CD4-positive, CD25-positive, alpha-beta regulatory T cell (primary cell): ENCODE measurements around the gene PRKACB. TPM values are rescaled to one million over a fixed set of nuclear protein-coding genes. Genes with fewer than 3 reads are reported as not detected.

Source experiments
- ATAC-seq, 2 donors: fragments of 150-1000 bp; cut with Tn5 transposase; one replicate each; pipeline ENCODE4 v1.10.0; 2021; ENCODE audit warnings: low read depth in 2 of 2, moderate number of reproducible peaks in 2 of 2, moderate library complexity in 1 of 2
- DNase-seq, 3 donors: peaks; one replicate each; pipeline versions ENCODE4 v3.0.0 to v3.0.0-alpha.2; 2012 to 2022; ENCODE audit warnings: mixed read lengths in 1 of 3
- H3K27ac ChIP-seq: one replicate; pipeline ENCODE4 v1.7.0; 2013; ENCODE audit warnings: mild to moderate bottlenecking, low read length; ENCODE audit not compliant: insufficient read depth, poor library complexity, severe bottlenecking
- H3K27me3 ChIP-seq: one replicate; pipeline ENCODE4 v1.7.0; 2013; ENCODE audit warnings: low read length; ENCODE audit not compliant: control insufficient read depth, insufficient read depth
- H3K36me3 ChIP-seq: one replicate; pipeline ENCODE4 v1.7.0; 2013; ENCODE audit warnings: mild to moderate bottlenecking, low read length, moderate library complexity; ENCODE audit not compliant: control insufficient read depth, insufficient read depth
- H3K4me1 ChIP-seq: 2 replicates; pipeline ENCODE4 v1.7.0; 2013; ENCODE audit warnings: mild to moderate bottlenecking, low read length; ENCODE audit not compliant: insufficient read depth, control insufficient read depth, poor library complexity, severe bottlenecking
- H3K4me3 ChIP-seq: one replicate; pipeline ENCODE4 v1.7.0; 2013; ENCODE audit warnings: low read depth, mild to moderate bottlenecking, low read length, moderate library complexity
- H3K9me3 ChIP-seq, 2 experiments: 1 replicate in 1 of 2; 2 replicates in 1 of 2; pipeline ENCODE4 v1.7.0; 2013; ENCODE audit warnings: low read length in 2 of 2, mild to moderate bottlenecking in 1 of 2, moderate library complexity in 1 of 2; ENCODE audit not compliant: control insufficient read depth in 2 of 2
- H3K27ac Mint-ChIP-seq, 3 donors: one replicate each; pipeline ENCODE4 v1.8.0; 2020 to 2022; ENCODE audit warnings: mild to moderate bottlenecking in 3 of 3, mixed read lengths in 3 of 3, moderate library complexity in 2 of 3
- H3K27me3 Mint-ChIP-seq: one replicate; pipeline ENCODE4 v1.8.0; 2022; ENCODE audit warnings: mild to moderate bottlenecking, mixed read lengths
- H3K36me3 Mint-ChIP-seq: one replicate; pipeline ENCODE4 v1.8.0; 2020; ENCODE audit warnings: mixed read lengths
- H3K4me1 Mint-ChIP-seq, 4 donors: one replicate each; pipeline ENCODE4 v1.8.0; 2020 to 2022; ENCODE audit warnings: mixed read lengths in 4 of 4, mild to moderate bottlenecking in 1 of 4
- H3K4me3 Mint-ChIP-seq, 4 donors: one replicate each; pipeline ENCODE4 v1.8.0; 2020 to 2022; ENCODE audit warnings: mild to moderate bottlenecking in 4 of 4, mixed read lengths in 4 of 4, moderate library complexity in 3 of 4
- H3K9me3 Mint-ChIP-seq, 7 donors: one replicate each; pipeline ENCODE4 v1.8.0; 2020 to 2022; ENCODE audit warnings: mixed read lengths in 7 of 7, mild to moderate bottlenecking in 3 of 7, moderate library complexity in 2 of 7
- polyA plus RNA-seq, 4 donors: library from polyadenylated mRNA; unstranded; fragments of 300-500 nt; fragmentation: Illumina TruSeq; gene quantifications; one replicate each; pipeline ENCODE4 v1.2.3, GENCODE V29; 2021
- total RNA-seq: library from RNA; stranded (reverse); gene quantifications from one replicate; pipeline ENCODE4 v1.2.3, GENCODE V29; 2022

Gene PRKACB
- total and polyA plus RNA-seq, 5 donors from 2014 or later = 74.0 to 99.5 (median 90.7) TPM

DNA sequence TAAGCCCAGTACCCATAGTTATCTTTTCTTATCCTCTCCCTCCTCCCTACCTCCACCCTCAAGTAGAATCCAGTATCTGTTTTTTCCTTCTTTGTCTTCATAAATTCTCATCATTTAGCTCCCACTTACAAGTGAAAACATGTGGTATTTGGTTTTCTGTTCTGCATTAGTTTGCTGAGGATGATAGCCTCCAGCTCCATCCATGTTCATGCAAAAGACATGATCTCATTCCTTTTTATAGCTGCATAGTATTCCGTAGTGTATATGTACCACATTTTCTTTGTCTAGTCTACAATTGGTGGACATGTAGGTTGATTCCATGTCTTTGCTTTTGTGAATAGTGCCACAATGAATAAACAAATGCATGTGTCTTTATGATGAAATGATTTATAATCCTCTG is 55.2 kb downstream of the PRKACB start:
- no peak for DNase-seq
- H3K27ac Mint-ChIP-seq = no peak overlapping the region
- H3K9me3 Mint-ChIP-seq = peaks cover 0 to 4% (median 0%) of the 10 kb centered on the region in 7 donors

DNA sequence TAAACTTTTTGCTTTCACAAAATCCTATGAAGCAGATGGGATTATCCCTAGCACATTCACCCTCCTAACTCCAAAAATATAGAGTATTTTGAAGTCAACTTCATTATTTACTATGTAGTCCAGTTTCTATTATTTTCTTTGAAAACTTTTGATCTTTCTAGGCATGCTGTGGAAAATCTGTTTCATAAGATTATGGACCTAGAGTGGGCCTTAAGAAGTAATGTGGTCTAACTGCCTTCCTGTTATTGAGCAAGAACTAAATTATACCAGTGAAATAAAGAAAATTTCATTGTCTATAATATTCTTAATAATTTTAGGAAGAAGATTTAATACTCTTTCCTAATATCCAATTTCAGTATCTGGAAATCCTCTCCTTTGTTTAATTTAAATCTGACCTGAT is 58.1 kb downstream of the PRKACB start:
- Histone ChIP-seq H3K4me1 (no peaks in the 10 kb centered on the region), H3K9me3 (no peaks in the 10 kb centered on the region), H3K36me3 (peaks cover 74% of the 10 kb centered on the region), H3K27me3 (no peaks in the 10 kb centered on the region), H3K4me3 (no peak overlapping the region), H3K27ac (peak overlapping the region; percentile 14)
- Mint-ChIP-seq H3K9me3 (peaks cover 0 to 4% (median 0%) of the 10 kb centered on the region in 7 donors), H3K27ac (no peak overlapping the region), H3K36me3 (peaks cover 57% of the 10 kb centered on the region), H3K4me1 (peaks cover 12 to 30% (median 23%) of the 10 kb centered on the region in 4 donors), H3K4me3 (no peak overlapping the region), H3K27me3 (no peaks in the 10 kb centered on the region)
- DNase-seq (no peak), ATAC-seq (no peak)

More for the DNA sequence above, 55.2 kb downstream of the PRKACB start:
- H3K4me1 ChIP-seq = no peaks in the 10 kb centered on the region
- no peaks in the 10 kb centered on the region for H3K27me3 ChIP-seq
- no peak overlapping the region for H3K27ac ChIP-seq
- no peak overlapping the region for H3K4me3 Mint-ChIP-seq
- peaks cover 66% of the 10 kb centered on the region for H3K36me3 ChIP-seq
- H3K9me3 ChIP-seq = no peaks in the 10 kb centered on the region
- H3K27me3 Mint-ChIP-seq = no peaks in the 10 kb centered on the region
- H3K4me3 ChIP-seq = no peak overlapping the region
- H3K36me3 Mint-ChIP-seq = peaks cover 53% of the 10 kb centered on the region
- no peak for ATAC-seq
- peaks cover 10 to 29% (median 19%) of the 10 kb centered on the region in 4 donors for H3K4me1 Mint-ChIP-seq

DNA sequence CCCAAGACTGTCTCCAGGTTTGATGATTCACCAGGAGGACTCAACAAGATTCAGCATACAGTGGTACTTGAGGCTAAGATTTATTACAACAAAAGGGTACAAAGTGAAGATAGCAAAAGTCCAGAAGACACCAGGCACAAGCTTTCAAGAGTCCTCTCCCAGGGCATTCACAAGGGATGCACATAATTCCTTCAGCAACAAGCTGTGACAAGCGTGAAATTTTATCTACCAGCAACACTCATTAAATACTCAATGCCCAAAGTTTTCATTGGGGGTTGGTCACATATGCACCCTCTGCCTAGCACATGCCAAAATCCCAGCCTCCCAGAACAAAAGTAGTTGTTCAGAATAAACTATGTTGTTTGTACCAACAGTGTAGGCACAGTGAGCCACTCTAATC is 62.3 kb downstream of the PRKACB start:
- no peaks in the 10 kb centered on the region for H3K4me1 ChIP-seq
- H3K27ac Mint-ChIP-seq = no peak overlapping the region
- H3K36me3 ChIP-seq = peaks cover 56% of the 10 kb centered on the region
- ATAC-seq (no peak), DNase-seq (no peak)
- H3K4me3 Mint-ChIP-seq = no peak overlapping the region
- peaks cover 13 to 34% (median 23%) of the 10 kb centered on the region in 4 donors for H3K4me1 Mint-ChIP-seq
- no peaks in the 10 kb centered on the region for H3K27me3 Mint-ChIP-seq
- no peaks in the 10 kb centered on the region for H3K9me3 ChIP-seq
- no peak overlapping the region for H3K4me3 ChIP-seq
- H3K36me3 Mint-ChIP-seq = peaks cover 50% of the 10 kb centered on the region
- H3K27me3 ChIP-seq = no peaks in the 10 kb centered on the region
- H3K27ac ChIP-seq = no peak overlapping the region
- H3K9me3 Mint-ChIP-seq = no peaks in the 10 kb centered on the region

DNA sequence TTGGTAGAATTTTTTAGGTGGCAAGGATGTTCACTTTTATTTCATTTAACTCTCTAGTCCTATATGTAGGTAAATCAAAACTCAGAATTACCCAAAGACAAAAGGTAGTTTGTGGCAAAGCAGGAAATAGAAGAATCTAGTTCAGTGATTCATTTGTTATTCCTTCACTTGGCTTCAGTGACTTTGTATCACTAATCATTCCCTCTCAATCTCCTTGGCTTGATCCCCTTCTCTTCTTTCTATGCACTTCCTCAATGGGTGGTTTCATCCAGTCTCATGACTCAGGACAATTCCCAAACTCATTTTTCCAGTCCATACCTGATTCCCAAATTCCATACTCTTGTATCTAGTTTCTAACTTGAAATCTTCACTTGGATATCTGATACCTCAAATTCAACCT is 64.9 kb downstream of the PRKACB start:
- H3K27me3 Mint-ChIP-seq = no peaks in the 10 kb centered on the region
- ATAC-seq (no peak), DNase-seq (no peak)
- peaks cover 49% of the 10 kb centered on the region for H3K36me3 Mint-ChIP-seq
- peak overlapping the region in 1 of 4 donors; percentile 47 for H3K4me3 Mint-ChIP-seq
- Histone ChIP-seq H3K9me3 (no peaks in the 10 kb centered on the region), H3K27ac (no peak overlapping the region), H3K36me3 (peaks cover 50% of the 10 kb centered on the region), H3K27me3 (no peaks in the 10 kb centered on the region), H3K4me3 (no peak overlapping the region), H3K4me1 (peaks cover 3% of the 10 kb centered on the region)
- H3K9me3 Mint-ChIP-seq = no peaks in the 10 kb centered on the region
- H3K27ac Mint-ChIP-seq = peak overlapping the region in 2 of 3 donors; percentile 52 to 86
- peaks cover 11 to 30% (median 22%) of the 10 kb centered on the region in 4 donors for H3K4me1 Mint-ChIP-seq

DNA sequence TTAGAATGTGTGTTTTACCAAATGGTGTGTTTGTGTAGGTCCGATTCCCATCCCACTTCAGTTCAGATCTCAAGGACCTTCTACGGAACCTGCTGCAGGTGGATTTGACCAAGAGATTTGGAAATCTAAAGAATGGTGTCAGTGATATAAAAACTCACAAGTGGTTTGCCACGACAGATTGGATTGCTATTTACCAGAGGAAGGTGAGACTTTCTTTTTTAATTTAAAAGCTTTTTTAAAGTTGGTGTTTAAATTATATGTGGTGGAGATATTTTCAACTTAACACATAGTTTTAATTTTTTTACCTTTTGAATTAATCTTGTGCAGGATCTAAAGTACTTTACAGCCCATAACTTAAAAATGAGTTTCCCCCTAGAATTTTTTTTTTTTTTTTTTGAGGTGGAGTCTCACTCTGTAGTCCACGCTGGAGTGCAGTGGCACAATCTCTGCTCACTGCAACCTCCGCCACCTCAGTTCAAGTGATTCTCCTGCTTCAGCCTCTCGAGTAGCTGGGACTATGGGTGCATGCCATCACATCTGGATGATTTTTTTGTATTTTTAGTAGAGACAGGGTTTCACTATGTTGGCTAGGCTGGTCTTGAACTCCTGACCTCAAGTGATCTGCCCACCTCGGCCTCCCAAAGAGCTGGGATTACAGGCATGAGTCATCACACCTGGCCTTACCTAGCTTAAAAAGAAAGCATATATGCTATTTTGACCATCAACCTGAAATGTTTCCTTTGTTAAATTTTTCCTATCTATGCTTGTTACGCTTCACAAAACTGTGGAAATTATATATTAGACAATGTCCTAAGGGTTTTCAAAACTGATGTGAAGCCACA is 70.3 kb downstream of the PRKACB start:
- DNase-seq (no peak), ATAC-seq (no peak)
- peaks cover 52% of the 10 kb centered on the region for H3K36me3 ChIP-seq
- H3K9me3 ChIP-seq = no peaks in the 10 kb centered on the region
- Mint-ChIP-seq H3K36me3 (peaks cover 54% of the 10 kb centered on the region), H3K4me3 (peak overlapping the region in 1 of 4 donors; percentile 19), H3K27ac (no peak overlapping the region), H3K27me3 (no peaks in the 10 kb centered on the region), H3K9me3 (peaks cover 0 to 8% (median 0%) of the 10 kb centered on the region in 7 donors), H3K4me1 (peaks cover 18 to 28% (median 20%) of the 10 kb centered on the region in 4 donors)
- H3K27ac ChIP-seq = no peak overlapping the region
- no peaks in the 10 kb centered on the region for H3K27me3 ChIP-seq
- H3K4me3 ChIP-seq = no peak overlapping the region
- H3K4me1 ChIP-seq = peaks cover 3% of the 10 kb centered on the region

DNA sequence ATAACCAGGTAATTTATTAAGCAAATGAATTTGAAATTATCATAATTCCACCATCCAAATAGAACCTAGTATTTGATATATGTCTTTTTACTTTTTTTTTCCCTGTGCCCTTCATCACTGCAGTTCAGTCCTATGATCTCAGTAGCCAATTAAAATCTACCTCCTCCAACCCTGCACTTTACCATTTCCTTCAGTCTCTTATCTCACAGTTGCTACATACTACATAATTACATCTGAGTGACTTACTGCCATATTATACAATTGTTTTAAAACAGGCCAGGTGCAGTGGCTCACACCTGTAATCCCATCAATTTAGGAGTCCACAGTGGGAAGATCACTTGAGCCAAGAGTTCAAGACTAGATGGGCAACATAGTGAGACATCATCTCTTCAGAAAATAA is 73.2 kb downstream of the PRKACB start:
- ATAC-seq (no peak), DNase-seq (no peak)
- Histone ChIP-seq H3K4me1 (no peaks in the 10 kb centered on the region), H3K36me3 (peaks cover 62% of the 10 kb centered on the region), H3K27me3 (no peaks in the 10 kb centered on the region), H3K27ac (no peak overlapping the region), H3K9me3 (peaks cover under 1 to 4% of the 10 kb centered on the region in 2 experiments), H3K4me3 (no peak overlapping the region)
- Mint-ChIP-seq H3K4me3 (no peak overlapping the region), H3K9me3 (peaks cover 0 to 20% (median 9%) of the 10 kb centered on the region in 7 donors), H3K4me1 (peaks cover 21 to 41% (median 30%) of the 10 kb centered on the region in 4 donors), H3K27ac (no peak overlapping the region), H3K27me3 (no peaks in the 10 kb centered on the region), H3K36me3 (peaks cover 75% of the 10 kb centered on the region)

DNA sequence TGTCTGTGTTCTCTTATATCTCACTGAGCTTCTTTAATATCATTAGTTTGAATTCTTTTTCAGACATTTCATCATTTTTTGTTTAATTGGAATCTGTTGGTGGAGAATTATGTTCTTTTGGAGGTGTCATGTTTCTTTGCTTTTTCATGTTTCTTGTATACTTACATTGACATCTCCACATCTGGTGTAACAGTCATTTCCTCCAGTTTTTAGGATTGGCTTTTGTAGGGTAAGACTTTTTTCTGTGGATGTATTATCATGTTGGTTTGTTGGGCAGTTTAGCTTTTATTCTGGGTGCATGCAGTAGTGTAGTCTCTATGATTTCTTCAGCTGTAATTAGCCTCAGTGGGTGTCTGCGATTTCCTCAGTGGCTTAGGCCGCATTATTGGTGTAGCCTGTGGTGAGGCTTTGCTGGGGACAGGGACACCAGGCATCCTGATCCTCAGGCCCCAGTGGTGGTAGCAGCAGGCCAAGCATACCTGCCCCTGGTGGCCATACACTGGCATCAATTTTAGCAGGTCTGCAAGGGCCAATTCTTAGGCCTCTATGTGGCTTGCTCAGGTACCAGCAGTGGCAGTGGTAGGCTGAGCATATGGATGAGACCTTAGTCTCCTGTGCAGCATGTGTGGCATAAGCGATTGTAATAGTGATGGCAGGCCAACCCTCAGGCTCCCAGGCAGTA is 79.8 kb downstream of the PRKACB start:
- Histone ChIP-seq H3K36me3 (peaks cover 55% of the 10 kb centered on the region), H3K4me1 (no peaks in the 10 kb centered on the region), H3K4me3 (no peak overlapping the region), H3K27ac (no peak overlapping the region), H3K27me3 (no peaks in the 10 kb centered on the region), H3K9me3 (peaks cover 6 to 9% of the 10 kb centered on the region in 2 experiments)
- Mint-ChIP-seq H3K27ac (peak overlapping the region in 2 of 3 donors; percentile 22 to 74), H3K4me3 (no peak overlapping the region), H3K27me3 (no peaks in the 10 kb centered on the region), H3K9me3 (peaks cover 5 to 38% (median 10%) of the 10 kb centered on the region in 7 donors), H3K4me1 (peaks cover 14 to 45% (median 36%) of the 10 kb centered on the region in 4 donors), H3K36me3 (peaks cover 81% of the 10 kb centered on the region)
- DNase-seq = no peak
- ATAC-seq = no peak
